Myocyte (in vitro differentiated cells): ENCODE measurements around the gene ATXN2. TPM values are rescaled to one million over a fixed set of nuclear protein-coding genes. Genes with fewer than 3 reads are reported as not detected.
"Not testable (repeated sequence)": the region's sequence is repeated elsewhere in the genome, so short reads cannot be mapped to it uniquely, and the experiment has no call there.

ENCODE experiments used
- DNase-seq: peaks from one replicate; pipeline ENCODE4 v3.0.0-alpha.2; 2012; ENCODE audit warnings: low read depth
- polyA plus RNA-seq: library from polyadenylated mRNA; unstranded; fragments of >200 nt; gene quantifications from one replicate; pipeline ENCODE4 v1.2.1, GENCODE V29; 2012; ENCODE audit warnings: missing spikeins
- total RNA-seq: library from RNA; depleted of rRNA; stranded (reverse); fragments of >200 nt; gene quantifications from 2 replicates; pipeline ENCODE4 v1.2.3, GENCODE V29; 2014

Gene ATXN2, protein sequence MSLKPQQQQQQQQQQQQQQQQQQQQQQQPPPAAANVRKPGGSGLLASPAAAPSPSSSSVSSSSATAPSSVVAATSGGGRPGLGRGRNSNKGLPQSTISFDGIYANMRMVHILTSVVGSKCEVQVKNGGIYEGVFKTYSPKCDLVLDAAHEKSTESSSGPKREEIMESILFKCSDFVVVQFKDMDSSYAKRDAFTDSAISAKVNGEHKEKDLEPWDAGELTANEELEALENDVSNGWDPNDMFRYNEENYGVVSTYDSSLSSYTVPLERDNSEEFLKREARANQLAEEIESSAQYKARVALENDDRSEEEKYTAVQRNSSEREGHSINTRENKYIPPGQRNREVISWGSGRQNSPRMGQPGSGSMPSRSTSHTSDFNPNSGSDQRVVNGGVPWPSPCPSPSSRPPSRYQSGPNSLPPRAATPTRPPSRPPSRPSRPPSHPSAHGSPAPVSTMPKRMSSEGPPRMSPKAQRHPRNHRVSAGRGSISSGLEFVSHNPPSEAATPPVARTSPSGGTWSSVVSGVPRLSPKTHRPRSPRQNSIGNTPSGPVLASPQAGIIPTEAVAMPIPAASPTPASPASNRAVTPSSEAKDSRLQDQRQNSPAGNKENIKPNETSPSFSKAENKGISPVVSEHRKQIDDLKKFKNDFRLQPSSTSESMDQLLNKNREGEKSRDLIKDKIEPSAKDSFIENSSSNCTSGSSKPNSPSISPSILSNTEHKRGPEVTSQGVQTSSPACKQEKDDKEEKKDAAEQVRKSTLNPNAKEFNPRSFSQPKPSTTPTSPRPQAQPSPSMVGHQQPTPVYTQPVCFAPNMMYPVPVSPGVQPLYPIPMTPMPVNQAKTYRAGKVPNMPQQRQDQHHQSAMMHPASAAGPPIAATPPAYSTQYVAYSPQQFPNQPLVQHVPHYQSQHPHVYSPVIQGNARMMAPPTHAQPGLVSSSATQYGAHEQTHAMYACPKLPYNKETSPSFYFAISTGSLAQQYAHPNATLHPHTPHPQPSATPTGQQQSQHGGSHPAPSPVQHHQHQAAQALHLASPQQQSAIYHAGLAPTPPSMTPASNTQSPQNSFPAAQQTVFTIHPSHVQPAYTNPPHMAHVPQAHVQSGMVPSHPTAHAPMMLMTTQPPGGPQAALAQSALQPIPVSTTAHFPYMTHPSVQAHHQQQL
- total RNA-seq: 16.4 and 18.3 TPM in 2 replicates
- 41.6 TPM for polyA plus RNA-seq

DNA sequence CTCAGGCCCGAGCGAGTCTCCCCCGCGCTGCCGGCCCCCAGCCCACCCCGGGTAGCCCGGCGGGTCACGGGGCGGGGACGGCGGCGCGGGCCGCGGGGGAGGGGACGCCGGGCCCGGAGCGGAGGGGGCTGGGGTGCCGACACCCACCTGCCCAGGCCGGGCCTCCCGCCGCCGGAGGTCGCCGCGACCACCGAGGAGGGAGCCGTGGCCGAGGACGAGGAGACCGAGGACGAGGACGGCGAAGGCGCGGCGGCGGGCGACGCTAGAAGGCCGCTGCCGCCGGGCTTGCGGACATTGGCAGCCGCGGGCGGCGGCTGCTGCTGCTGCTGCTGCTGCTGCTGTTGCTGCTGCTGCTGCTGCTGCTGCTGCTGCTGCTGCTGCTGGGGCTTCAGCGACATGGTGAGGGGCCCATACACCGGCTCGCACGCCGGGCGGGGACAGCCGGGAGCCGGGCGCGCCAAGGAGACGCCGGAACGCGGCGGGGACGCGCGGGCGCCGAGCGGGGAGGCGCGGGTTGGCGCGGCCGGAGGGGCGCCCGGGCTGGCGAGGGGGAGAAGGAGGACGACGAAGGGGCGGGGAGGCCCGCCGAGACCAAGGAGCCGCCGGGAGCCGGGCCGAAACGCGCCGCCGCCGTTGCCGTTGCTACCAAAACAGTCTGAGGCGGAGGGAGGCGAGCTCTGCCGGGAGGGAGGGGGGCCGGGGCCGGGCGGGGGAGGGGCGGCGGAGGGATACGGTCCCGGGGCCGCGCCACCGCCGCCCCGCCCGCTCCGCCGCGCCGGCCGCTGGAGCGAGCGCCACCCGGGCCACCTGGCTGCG, at the start of gene ATXN2:
Gene ATXN2 (minus strand): TSS at position 679 of the 816 bp plus-strand sequence. CDS start 281 bp downstream, at position 398.
- DNase-seq: peak; percentile 68

DNA sequence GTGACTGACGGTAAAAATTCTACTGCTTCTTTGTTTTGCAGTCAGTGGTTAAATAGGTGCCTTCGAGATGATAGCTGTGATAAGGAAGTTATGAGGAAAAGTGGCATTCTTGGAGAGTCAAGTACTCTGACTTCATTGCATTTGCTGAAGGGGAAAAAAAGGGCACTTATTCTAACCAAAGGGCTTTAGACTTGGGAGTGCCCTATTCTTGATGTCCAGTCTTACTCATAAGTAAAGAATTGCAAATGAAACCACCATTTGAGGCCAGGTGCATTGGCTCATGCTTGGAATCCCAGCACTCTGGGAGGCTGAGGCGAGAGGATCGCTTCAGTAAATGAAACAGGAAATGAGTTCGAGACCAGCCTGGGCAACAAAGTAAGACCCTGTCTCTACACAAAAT, 46.3 kb upstream of the ATXN2 start:
- peak; percentile 25 for DNase-seq

DNA sequence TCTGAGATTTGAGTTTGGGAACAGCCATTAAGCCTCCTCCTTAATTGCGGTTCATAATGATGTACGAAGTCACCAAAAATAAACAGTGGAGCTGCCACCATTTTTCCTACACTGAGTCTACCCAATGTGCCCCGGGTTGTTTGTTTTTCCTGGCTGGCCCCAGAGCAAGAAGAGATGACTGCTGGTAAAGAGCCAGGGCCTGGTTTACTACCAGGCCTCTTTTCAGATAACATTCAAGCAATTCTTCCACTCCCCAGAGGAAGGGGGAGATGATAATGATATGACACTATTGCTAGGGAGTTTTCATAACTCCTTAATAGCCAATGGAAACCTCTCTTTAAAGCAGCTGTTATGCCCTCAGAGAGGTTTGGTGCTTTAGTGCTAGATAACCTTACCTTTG, 44.3 kb upstream of the ATXN2 start:
- DNase-seq: no peak

DNA sequence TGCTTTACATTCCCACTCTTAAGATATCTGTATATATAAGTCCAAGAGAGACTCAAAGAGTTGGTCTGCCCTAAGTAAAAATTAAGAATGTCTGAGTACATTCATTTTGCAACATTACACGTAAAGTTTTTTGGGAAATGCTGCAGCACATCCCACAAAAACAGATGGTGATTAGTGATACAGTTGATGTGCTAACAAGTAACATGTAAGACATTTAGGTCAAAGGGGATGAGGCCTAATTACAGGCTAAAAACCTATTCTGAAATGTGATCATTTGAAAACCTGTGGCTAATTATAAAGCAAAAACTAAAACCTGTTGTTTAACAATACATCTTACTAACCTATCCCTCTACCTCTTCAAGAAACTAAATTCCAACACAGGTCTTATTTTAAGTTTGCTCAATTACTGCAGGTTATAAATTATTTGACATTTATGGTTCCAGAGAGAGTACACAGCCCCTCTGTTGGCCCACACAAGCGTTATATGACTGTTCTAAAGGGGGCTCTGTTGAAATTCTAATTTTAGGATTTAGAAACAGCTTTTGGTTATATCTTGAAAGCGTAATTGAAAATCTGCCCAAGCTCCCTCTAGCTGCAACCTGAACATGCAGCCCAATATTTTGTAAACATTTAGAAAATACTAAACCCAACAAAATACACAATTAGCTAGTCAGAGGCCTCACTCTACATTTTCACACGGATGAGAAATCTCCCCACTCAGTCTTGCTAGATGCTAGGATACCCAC, 43.7 kb upstream of the ATXN2 start:
- no peak for DNase-seq

DNA sequence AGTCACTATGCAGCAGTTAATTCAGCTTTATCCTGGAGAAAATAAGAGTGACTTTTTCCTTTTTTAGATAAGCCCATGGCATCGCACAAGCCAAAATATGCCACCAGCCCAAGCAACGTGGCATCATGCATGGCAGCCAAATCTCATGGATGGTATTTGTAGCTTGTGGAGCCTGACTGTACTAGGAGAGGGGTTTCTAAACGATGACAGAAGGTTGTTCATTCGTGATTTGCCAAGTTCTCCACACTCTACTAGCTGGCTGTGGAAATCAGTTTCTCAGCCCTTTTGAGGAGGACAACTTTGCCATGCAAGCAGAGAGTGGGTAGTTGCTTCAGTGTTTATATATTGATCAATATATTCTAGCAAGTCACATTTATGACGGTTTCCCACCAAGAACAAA, 41.4 kb upstream of the ATXN2 start:
- DNase-seq: no peak

DNA sequence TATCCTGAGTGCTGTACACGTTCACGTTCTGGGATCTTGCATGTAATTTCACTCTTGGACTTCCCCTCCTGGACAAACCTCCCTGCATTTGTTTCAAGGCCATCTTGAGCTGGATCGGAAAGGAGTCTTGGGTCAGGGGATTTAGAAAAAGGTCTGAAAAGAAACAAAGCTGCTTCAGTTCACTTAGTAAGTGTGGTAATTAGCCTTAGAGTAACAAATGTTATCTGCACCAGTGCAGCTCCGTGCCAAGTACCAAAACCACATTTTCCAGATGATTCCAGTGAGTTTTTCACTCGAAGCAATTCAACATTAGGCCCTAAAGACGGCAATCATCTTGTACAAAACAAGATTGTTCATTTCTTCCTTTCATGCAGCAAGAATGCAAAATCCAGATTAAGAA, 39.4 kb upstream of the ATXN2 start:
- no peak for DNase-seq

DNA sequence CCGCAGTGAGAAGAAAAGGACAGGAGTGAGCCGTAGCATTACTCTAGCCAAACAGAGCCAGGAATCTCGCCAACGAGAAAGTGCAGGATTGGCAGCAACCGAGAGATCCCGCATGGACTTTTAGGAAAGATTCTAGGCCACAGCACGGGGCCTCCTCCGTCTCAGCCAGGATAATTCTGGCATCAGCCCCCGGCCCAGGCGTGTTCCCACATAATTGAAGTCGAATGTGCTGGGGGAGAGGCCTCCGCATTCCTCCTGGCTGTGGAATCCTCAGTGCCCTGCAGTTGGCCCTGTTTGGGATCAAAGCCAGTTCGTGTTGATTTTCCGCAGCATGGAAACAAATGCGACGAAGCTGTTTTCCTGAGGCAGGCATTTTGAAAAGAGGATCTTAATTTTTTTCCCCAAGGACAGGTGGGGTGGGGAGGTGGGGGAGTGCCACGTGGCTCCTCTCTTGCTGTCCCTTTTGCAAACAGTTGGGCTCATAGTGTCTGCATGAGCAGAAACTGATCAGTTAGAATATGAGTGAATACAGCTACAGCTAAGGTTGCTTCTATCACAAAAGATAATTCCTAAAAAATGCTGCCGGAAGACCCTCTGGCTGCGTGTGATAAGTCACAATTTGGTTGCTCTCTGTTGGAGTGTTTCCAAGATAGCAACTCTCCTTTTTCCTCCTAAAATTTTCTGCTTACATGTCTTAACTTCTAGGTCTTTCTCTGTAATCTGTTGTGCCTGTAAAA, 37.3 kb upstream of the ATXN2 start:
- peak; percentile 75 for DNase-seq

DNA sequence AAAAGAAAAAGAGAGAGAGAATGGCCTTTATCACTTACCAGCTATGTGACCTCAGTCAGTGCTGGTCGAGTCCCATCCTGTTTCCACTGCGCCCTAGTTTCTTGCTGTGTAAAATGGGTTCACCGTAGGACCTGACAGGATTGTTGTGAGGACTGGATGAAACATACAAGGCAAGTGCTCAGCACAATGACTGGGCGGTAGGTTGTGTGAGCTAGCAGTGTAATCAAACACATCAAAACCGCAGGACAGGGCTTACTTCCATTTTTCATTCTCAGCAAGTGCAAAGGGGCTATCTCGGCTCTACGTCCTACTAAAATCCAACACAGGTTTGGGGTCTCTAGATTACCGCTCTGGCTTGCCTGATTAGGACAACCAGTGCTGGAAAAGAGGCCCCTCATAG, 36.4 kb upstream of the ATXN2 start:
- peak; percentile 3 for DNase-seq

DNA sequence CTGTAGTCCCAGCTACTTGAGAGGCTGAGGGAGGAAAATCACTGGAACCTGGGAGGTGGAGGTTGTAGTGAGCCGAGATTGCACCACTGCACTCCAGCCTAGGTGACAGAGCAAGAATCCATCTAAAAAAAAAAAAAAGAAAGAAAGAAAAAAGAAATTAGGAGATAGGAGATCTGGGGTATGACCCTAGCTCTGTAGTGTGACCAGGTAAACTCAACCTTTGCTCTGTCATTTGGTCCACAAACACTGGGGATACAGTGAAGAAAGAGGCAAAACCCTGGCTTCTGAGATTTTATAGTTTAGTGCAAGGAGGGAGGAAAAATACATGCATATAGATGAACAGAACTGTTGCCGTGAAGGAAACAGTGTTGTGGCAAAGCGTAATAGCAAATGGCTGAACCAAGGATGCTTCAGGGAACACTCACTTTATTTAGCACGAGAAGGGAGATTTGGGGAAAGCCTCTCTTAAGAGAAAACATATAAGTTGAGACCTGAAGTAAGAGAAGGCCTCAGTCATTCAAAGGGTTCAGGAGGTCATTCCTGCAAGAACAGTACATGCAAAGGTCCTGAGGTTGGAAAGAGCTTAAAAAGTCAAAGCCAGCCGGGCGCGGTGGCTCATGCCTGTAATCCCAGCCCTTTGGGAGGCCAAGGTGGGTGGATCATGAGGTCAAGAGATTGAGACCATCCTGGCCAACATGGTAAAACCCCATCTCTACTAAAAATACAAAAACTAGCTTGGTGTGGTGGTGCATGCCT, 29.6 kb upstream of the ATXN2 start:
- no peak for DNase-seq

DNA sequence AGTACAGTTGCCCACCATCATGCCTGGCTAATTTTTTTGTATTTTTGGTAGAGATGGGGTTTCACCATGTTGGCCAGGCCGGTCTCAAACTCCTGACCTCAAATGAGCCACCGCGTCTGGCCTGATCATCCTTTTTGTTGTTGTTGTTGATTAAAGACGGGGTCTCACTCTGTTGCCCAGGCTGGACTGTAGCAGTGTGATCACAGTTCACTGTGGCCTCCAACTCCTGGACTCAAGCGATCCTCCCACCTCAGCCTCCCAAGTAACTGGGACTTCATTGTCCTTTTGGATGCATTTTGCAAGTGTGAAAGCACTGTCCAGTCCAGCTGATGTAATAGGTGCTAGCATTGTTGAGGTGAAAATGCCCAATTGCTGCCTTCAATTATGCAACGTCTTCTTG, 27.1 kb upstream of the ATXN2 start:
- DNase-seq: no peak

DNA sequence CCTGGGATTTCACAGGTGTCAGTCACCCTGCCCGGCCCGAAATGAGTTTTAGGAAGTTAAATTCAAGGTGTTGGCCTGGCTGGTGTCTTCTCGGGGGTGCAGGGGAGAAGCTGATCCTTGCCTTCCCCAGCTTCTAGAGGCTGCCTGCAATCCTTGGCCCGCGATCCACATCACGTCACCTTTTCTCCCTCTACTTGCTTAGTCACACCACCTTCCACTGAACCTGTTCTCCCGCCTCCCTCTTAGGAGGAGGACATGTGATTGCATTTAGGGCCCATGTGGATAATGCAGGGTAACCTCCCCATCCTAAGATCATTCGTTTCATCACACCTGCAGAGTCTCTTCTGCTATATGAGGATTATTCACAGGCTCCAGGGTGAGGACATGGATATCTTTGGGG, 25.4 kb upstream of the ATXN2 start:
- no peak for DNase-seq

DNA sequence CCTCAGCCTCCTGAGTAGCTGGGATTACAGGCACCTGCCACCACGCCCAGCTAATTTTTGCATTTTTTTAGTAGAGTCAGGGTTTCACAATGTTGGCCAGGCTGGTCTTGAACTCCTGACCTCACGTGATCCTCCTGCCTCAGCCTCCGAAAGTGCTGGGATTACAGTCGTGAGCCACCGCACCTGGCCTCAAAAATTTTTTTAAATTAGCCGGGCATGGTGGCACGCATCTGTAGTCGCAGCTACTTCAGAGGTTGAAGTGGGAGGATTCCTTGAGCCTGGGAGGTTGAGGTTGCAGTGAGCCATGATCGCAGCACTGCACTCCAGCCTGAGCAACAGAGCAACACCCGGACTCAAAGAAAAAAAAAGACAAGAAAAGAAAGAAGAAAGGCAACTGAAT, 18.7 kb upstream of the ATXN2 start:
- DNase-seq: not testable (repeated sequence)

DNA sequence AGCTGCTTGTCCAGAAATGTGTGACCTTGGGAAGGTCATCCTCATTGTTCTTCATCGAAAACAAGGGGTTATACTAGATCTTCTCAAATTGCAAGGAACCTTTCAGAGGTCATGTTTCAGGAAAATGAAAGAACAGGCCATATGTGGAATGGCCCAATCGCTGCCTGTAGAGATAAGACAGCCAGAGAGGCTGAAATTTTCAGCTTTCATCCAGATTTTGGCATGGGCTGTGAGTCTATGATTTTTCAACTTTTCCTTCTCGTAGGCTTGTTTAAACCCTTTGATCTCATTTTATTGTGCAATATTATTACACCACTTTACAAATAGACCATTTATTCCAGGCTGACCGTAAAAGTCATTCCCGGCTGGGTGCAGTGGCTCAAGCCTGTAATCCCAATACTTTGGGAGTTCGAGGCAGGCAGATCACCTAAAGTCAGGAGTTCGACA, 17.1 kb upstream of the ATXN2 start:
- no peak for DNase-seq

DNA sequence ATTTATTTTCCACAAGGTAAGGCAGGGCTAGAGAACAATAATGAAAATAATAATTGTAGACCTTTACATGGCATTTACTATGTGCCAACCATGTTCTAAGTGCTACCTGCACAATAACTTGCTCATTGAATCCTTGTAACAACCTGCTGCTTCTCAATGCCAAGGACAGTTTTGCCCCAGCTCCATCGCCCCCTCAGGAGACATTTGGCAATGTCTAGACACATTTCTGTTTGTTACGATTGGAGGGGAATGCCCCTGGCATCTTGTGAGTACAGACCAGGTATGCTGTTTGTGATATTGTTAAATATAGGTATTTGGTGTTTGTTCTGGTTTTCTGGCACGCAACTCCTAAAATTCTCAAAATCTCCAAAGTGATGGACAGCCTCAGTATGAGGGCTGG, 8.1 kb upstream of the ATXN2 start:
- no peak for DNase-seq

DNA sequence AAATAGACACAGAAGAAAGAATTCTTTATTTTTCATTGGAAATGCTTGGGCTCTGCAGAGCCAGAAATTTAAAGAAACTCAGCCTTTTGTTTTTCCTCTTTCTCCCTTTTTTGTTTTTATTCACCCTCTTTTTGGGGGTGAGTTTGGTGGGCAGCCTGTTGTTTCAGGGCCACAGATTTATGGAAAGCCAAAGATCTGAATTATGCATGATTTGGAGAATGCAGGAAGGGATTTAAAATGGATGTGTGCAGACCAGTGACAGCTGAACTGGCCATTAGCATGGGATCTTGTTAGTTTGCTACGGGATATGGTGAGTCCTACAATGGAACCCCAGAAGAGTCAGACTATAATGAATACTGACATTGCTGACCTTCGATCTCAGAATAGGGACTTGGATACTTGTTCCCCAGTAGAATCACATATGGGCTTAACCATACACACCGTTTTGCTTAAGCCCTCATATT, 7.7 kb upstream of the ATXN2 start:
- DNase-seq: no peak

DNA sequence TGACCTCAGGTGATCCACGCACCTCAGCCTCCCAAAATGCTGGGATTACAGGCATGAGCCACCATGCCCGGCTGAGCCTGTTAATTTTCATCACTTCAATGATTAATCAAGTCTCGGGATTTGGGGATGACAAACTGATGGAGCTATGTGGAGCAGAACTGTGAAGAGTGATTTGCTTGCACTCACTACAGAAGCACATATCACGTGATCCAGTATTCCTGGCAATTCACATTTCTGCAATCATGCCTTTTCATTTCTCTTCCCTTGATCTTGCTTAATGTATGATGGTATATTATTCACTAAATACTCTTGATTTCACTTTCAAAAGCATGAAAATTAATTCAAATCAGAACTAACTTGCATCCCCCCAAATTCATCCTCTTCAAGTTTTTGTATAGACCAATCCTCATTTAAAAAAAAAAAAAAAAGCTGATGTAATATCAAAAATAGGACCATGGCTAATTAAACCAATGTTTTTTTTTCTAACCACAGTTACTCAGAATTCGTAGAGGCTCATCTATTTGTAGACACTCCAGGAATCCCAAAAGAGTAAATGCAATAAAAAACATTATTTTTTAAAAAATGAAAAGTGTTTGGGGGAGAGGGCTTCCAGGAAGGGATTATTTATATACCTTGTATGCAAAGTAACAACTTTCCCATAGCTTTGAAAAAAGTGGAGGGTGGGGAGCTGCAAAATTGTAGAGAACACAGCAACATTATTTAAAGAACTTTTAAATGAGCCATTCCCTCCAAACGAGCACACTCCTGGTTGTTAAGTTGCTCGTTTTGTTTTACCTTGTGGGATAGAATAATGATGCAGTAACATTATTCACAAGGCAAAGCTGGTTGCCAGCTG, 7.0 kb upstream of the ATXN2 start:
- DNase-seq: no peak

DNA sequence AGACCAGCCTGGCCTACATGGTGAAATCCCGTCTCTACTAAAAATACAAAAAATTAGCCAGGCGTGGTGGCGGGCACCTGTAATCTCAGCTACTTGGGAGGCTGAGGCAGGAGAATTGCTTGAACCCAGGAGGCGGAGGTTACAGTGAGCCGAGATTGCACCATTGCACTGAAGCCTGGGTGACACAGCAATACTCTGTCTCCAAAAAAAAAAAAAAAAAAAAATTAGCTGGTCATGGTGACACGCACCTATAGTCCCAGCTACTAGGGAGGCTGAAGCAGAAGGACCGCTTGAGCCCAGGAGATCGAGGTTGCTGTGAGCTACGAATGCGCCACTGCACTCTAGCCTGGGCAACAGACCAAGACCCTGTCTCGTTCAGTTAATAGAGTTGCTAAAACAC, 3.7 kb upstream of the ATXN2 start:
- DNase-seq: not testable (repeated sequence)

DNA sequence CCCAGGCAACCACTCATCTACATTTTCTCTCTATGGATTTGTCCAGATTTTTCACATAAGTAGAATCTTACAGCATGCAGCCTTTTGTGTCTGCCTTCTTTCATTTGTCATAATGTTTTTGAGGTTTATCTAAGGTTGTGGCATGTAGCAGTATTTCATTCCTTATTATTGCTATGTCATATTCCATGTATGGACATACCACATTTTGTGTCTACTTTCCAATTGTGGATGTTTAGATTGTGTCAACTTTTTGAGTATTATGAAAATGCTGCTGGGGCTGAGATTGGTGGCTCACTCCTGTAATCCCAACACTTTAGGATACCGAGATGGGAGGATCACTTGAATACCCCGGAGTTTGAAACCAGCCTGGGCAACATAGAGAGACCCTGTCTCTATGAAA, 3.2 kb upstream of the ATXN2 start:
- no peak for DNase-seq
